H1 (cell line): ENCODE data around the gene SPSB2. TPM values are rescaled to one million over a fixed set of nuclear protein-coding genes. Genes with fewer than 3 reads are reported as not detected.

Experiments
- ASH2L ChIP-seq: fragments of 200-600, 300-600 bp; sonication (generic); IDR thresholded peaks from one replicate; pipeline ENCODE4 v1.7.1; 2017; ENCODE audit warnings: low read length
- BACH1 ChIP-seq: IDR thresholded peaks from 2 replicates; pipeline ENCODE4 v1.6.1; 2012; ENCODE audit warnings: low read length, improper control_type of control experiment
- EZH2 ChIP-seq: fragments of 200-600 bp; sonication (generic); IDR thresholded peaks from 2 replicates; pipeline ENCODE4 v1.7.1; 2012; ENCODE audit warnings: low read depth, mild to moderate bottlenecking, moderate library complexity, low read length, inconsistent platforms; ENCODE audit not compliant: severe bottlenecking
- polyA plus RNA-seq, 7 experiments: library from polyadenylated mRNA; depleted of rRNA in 3 of 7; stranded (reverse) in 5 of 7; unstranded in 2 of 7; fragments of >200 nt in 5 of 7; fragments of 200-250 nt in 2 of 7; gene quantifications; 1 replicate in 5 of 7; 2 replicates in 1 of 7; 4 replicates in 1 of 7; pipeline versions ENCODE4 v1.2.1 to v1.2.3, GENCODE V29; 2011 to 2013; ENCODE audit warnings: missing spikeins in 2 of 7, mixed read lengths in 2 of 7
- total RNA-seq: library from RNA; stranded (reverse); fragmentation: NEBNext Ultra II Directional; extraction: Animal tissue kit (Norgen Biotek cat#: 25700); gene quantifications from 2 replicates; pipeline ENCODE4 v1.2.1, GENCODE V29; 2021

Gene SPSB2
- total and polyA plus RNA-seq, 2 of the 8 experiments (the other 6 are each of a cell fraction or from before 2014, with no cell fraction given): 13.0 to 23.2 TPM

- TF ChIP-seq EZH2 (no peak), BACH1 (no peak), ASH2L (no peak)
These were observed 23.8 kb upstream of the SPSB2 start (continued) for GRCh38 chr12:6896846-6897435.
